Left kidney (tissue), 2 donors: ENCODE data around the gene DYNLT2B. TPM values are rescaled to one million over a fixed set of nuclear protein-coding genes. Genes with fewer than 3 reads are reported as not detected.
"Not testable (repeated sequence)": the region's sequence is repeated elsewhere in the genome, so short reads cannot be mapped to it uniquely, and the experiment has no call there.

Source experiments
- DNase-seq: peaks from one replicate; pipeline ENCODE4 v3.0.0-alpha.2; 2013
- polyA plus RNA-seq: library from polyadenylated mRNA; unstranded; fragments of 120-200 nt; gene quantifications from one replicate; pipeline ENCODE4 v1.2.1, GENCODE V29; 2013; ENCODE audit not compliant: insufficient read length

The DYNLT2B gene
- polyA plus RNA-seq, 1 donor, result 42.9 TPM

- no peak for DNase-seq
These were observed 16.9 kb upstream of the DYNLT2B start for GRCh38 chr3:196334982-196335381.

- no peak for DNase-seq
These were observed 14.1 kb upstream of the DYNLT2B start for GRCh38 chr3:196332168-196332567.

GRCh38 chr3:196327405-196327804 is 9.4 kb upstream of the DYNLT2B start:
- no peak for DNase-seq

- DNase-seq, result no peak
These were observed 8.9 kb upstream of the DYNLT2B start for GRCh38 chr3:196326936-196327335.

GRCh38 chr3:196323691-196324090 is 5.7 kb upstream of the DYNLT2B start:
- peak; percentile 12 for DNase-seq

GRCh38 chr3:196323016-196323415 is 5.0 kb upstream of the DYNLT2B start:
- DNase-seq, result no peak

- DNase-seq, result no peak
These were observed 3.1 kb upstream of the DYNLT2B start for GRCh38 chr3:196321162-196321561.

GRCh38 chr3:196320137-196320536 is 2.1 kb upstream of the DYNLT2B start:
- DNase-seq, result no peak

- not testable (repeated sequence) for DNase-seq
These were observed 997 bp downstream of the DYNLT2B start for GRCh38 chr3:196316799-196317686.

GRCh38 chr3:196315821-196316220 is 2.2 kb downstream of the DYNLT2B start:
- DNase-seq, result no peak

- DNase-seq, result no peak
These were observed 3.4 kb downstream of the DYNLT2B start for GRCh38 chr3:196314597-196314996.

- not testable (repeated sequence) for DNase-seq
These were observed 4.0 kb downstream of the DYNLT2B start for GRCh38 chr3:196314086-196314485.

GRCh38 chr3:196302960-196303359 is 15.1 kb downstream of the DYNLT2B start:
- not testable (repeated sequence) for DNase-seq

GRCh38 chr3:196302551-196302950 is 15.5 kb downstream of the DYNLT2B start:
- not testable (repeated sequence) for DNase-seq

GRCh38 chr3:196298521-196298920 is 19.5 kb downstream of the DYNLT2B start:
- DNase-seq, result no peak

GRCh38 chr3:196292286-196292923 is 25.6 kb downstream of the DYNLT2B start:
- DNase-seq, result no peak

GRCh38 chr3:196288141-196288460 is 29.9 kb downstream of the DYNLT2B start:
- DNase-seq, result peak; percentile 32

- peak; percentile 93 for DNase-seq
These were observed 30.4 kb downstream of the DYNLT2B start, which contains the start of gene PCYT1A for GRCh38 chr3:196287440-196288140. Gene PCYT1A (minus strand): TSS chr3:196287726. CDS start chr3:196270531, 17,195 bp downstream.

GRCh38 chr3:196287090-196287439 is 31.0 kb downstream of the DYNLT2B start:
- DNase-seq, result no peak

- DNase-seq, result no peak
These were observed 33.6 kb downstream of the DYNLT2B start for GRCh38 chr3:196284396-196284795.

- DNase-seq, result no peak
These were observed 36.1 kb downstream of the DYNLT2B start for GRCh38 chr3:196281962-196282361.

GRCh38 chr3:196280689-196281440 is 37.2 kb downstream of the DYNLT2B start:
- DNase-seq, result no peak
